Ishikawa (cell line): ENCODE results near the gene ZNF550.
A peak's percentile ranks its signal among the peaks of the same experiment; 100 is the strongest.

Experiments
- CEBPB ChIP-seq: IDR thresholded peaks from 2 replicates; pipeline ENCODE4 v1.6.1; 2012
- CREB1 ChIP-seq: IDR thresholded peaks from 2 replicates; pipeline ENCODE4 v1.6.1; 2012; ENCODE audit warnings: low read depth
- EGR1 ChIP-seq: IDR thresholded peaks from 2 replicates; pipeline ENCODE4 v1.6.1; 2012
- EP300 ChIP-seq: IDR thresholded peaks from 2 replicates; pipeline ENCODE4 v1.6.1; 2012; ENCODE audit warnings: borderline replicate concordance
- FOXM1 ChIP-seq: IDR thresholded peaks from 2 replicates; pipeline ENCODE4 v1.6.1; 2012; ENCODE audit warnings: low read depth, borderline replicate concordance
- NFIC ChIP-seq: IDR thresholded peaks from 2 replicates; pipeline ENCODE4 v1.6.1; 2012
- RAD21 ChIP-seq: IDR thresholded peaks from 2 replicates; pipeline ENCODE4 v1.6.1; 2012; ENCODE audit warnings: low read depth
- TAF1 ChIP-seq: IDR thresholded peaks from 2 replicates; pipeline ENCODE4 v1.6.1; 2012; ENCODE audit warnings: low read depth, mild to moderate bottlenecking
- TCF12 ChIP-seq: IDR thresholded peaks from 2 replicates; pipeline ENCODE4 v1.6.1; 2012; ENCODE audit warnings: low read depth
- TEAD4 ChIP-seq: IDR thresholded peaks from 2 replicates; pipeline ENCODE4 v1.6.1; 2012
- USF1 ChIP-seq: IDR thresholded peaks from 2 replicates; pipeline ENCODE4 v1.6.1; 2012
- YY1 ChIP-seq: IDR thresholded peaks from 2 replicates; pipeline ENCODE4 v1.6.1; 2012; ENCODE audit warnings: low read depth
- ZBTB7A ChIP-seq: IDR thresholded peaks from 2 replicates; pipeline ENCODE4 v1.6.1; 2012; ENCODE audit warnings: low read depth
- TF ChIP-seq, protein P1 (sequence below): IDR thresholded peaks from 2 replicates; pipeline ENCODE4 v1.6.1; 2012
- TF ChIP-seq, protein P2 (sequence below): IDR thresholded peaks from 2 replicates; pipeline ENCODE4 v1.6.1; 2012; ENCODE audit warnings: low read depth, mild to moderate bottlenecking

The ZNF550 gene

DNA sequence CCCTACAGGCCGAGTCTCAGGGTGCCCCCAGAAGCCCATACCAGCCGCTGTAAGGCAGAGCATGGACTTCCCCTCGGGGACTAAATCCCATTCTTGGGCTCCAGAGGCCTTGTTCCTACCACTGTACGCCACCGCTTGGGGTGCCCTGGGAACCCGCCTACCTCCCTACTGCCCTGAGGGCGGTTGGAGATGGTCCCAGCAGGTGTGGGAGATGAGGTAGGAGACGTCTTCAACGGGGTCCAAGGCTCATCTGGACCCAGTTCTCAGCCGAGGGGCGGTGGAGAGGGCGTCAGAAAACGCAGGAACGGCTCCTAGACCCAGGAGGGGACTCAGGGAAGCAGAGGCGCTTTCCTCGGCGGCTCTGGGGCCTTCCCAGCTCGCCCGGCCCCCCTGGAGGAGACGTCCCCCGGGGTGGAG, 23.4 kb upstream of the ZNF550 start:
- TF ChIP-seq EP300 (no peak), YY1 (no peak)

GRCh38 chr19:57578487-57579205, 19.0 kb upstream of the ZNF550 start, which contains the start of gene ZNF416:
TSS of gene ZNF416 (minus strand) at chr19:57578911. CDS start at chr19:57578704, 207 bp downstream.
- TF ChIP-seq, protein P1, sequence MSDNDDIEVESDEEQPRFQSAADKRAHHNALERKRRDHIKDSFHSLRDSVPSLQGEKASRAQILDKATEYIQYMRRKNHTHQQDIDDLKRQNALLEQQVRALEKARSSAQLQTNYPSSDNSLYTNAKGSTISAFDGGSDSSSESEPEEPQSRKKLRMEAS, result peak; percentile 71; the same call in 1 of the 2 replicates
- TF ChIP-seq TEAD4, result no peak
- no peak for TF ChIP-seq CEBPB
- peak; percentile 34; the same call in 1 of the 2 replicates for TF ChIP-seq RAD21
- TF ChIP-seq CREB1, result no peak
- TF ChIP-seq EP300, result peak; percentile 7; the same call in 1 of the 2 replicates
- no peak for TF ChIP-seq FOXM1
- peak; percentile 43; the same call in 1 of the 2 replicates for TF ChIP-seq YY1
- TF ChIP-seq TAF1, result peak; percentile 48; the same call in 1 of the 2 replicates
- TF ChIP-seq, protein P2, sequence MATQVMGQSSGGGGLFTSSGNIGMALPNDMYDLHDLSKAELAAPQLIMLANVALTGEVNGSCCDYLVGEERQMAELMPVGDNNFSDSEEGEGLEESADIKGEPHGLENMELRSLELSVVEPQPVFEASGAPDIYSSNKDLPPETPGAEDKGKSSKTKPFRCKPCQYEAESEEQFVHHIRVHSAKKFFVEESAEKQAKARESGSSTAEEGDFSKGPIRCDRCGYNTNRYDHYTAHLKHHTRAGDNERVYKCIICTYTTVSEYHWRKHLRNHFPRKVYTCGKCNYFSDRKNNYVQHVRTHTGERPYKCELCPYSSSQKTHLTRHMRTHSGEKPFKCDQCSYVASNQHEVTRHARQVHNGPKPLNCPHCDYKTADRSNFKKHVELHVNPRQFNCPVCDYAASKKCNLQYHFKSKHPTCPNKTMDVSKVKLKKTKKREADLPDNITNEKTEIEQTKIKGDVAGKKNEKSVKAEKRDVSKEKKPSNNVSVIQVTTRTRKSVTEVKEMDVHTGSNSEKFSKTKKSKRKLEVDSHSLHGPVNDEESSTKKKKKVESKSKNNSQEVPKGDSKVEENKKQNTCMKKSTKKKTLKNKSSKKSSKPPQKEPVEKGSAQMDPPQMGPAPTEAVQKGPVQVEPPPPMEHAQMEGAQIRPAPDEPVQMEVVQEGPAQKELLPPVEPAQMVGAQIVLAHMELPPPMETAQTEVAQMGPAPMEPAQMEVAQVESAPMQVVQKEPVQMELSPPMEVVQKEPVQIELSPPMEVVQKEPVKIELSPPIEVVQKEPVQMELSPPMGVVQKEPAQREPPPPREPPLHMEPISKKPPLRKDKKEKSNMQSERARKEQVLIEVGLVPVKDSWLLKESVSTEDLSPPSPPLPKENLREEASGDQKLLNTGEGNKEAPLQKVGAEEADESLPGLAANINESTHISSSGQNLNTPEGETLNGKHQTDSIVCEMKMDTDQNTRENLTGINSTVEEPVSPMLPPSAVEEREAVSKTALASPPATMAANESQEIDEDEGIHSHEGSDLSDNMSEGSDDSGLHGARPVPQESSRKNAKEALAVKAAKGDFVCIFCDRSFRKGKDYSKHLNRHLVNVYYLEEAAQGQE, result no peak
- peak; percentile 30; the same call in 1 of the 2 replicates for TF ChIP-seq TCF12
- no peak for TF ChIP-seq ZBTB7A
- TF ChIP-seq USF1, result no peak
- no peak for TF ChIP-seq EGR1
- no peak for TF ChIP-seq NFIC

- no peak for TF ChIP-seq EGR1
- no peak for TF ChIP-seq TEAD4
- TF ChIP-seq NFIC, result no peak
- TF ChIP-seq TCF12, result no peak
- TF ChIP-seq CEBPB, result no peak
- TF ChIP-seq RAD21, result no peak
- TF ChIP-seq TAF1, result no peak
- no peak for TF ChIP-seq ZBTB7A
- TF ChIP-seq FOXM1, result no peak
- no peak for TF ChIP-seq CREB1
- no peak for TF ChIP-seq USF1
- no peak for TF ChIP-seq YY1
- TF ChIP-seq EP300, result no peak
- TF ChIP-seq, protein P2, result no peak
- TF ChIP-seq, protein P1, result no peak
Observed at GRCh38 chr19:57576661-57577060, 17.0 kb upstream of the ZNF550 start.

GRCh38 chr19:57572415-57572947, 12.8 kb upstream of the ZNF550 start:
- no peak for TF ChIP-seq USF1
- TF ChIP-seq YY1, result no peak
- TF ChIP-seq CEBPB, result no peak
- no peak for TF ChIP-seq EGR1

DNA sequence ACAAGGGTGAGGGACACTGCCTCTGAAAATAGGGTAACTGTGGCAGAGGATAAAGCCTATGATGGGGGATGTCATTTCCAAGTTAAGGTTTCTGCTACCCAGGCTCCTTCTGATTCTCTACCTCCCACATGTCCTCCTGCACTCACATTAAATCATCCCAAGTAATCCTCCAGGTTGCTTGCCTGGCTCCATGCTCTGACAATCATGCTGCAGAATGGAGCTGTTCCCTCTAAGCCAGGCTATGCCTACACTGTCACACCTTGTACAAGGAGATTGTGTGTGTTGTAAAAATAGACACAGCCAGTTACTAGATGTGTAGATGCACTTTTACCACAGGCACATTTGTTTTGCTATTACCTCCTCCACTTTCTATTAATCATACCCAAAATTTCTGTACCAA, 11.0 kb upstream of the ZNF550 start:
- no peak for TF ChIP-seq TEAD4
- TF ChIP-seq, protein P1, result no peak
- no peak for TF ChIP-seq RAD21
- TF ChIP-seq TCF12, result no peak
- no peak for TF ChIP-seq TAF1
- TF ChIP-seq EP300, result no peak
- TF ChIP-seq USF1, result no peak
- no peak for TF ChIP-seq NFIC
- no peak for TF ChIP-seq CEBPB
- TF ChIP-seq ZBTB7A, result no peak
- TF ChIP-seq YY1, result no peak
